OCI-LY3 (cell line): ENCODE measurements around the gene FADS3.
A peak's percentile ranks its signal among the peaks of the same experiment; 100 is the strongest.

Experiments used
- H2AFZ ChIP-seq: fragments of 200-600, 300-600 bp; shearing (Covaris generic); 2 replicates; pipeline ENCODE4 v1.6.0; 2014; ENCODE audit warnings: antibody characterized with exemption, low read depth, low read length
- H3K27ac ChIP-seq: fragments of 200-600, 300-600 bp; sonication (generic); 2 replicates; pipeline ENCODE4 v1.5.1; 2014; ENCODE audit warnings: mild to moderate bottlenecking, low read length, moderate library complexity, mixed read lengths
- H3K27me3 ChIP-seq: fragments of 200-600, 300-600 bp; sonication (generic); 2 replicates; pipeline ENCODE4 v1.6.1; 2014; ENCODE audit warnings: low read depth, low read length, mixed read lengths
- H3K36me3 ChIP-seq: fragments of 200-600, 300-600 bp; sonication (generic); replicated peaks from 2 replicates; pipeline ENCODE3; 2014; ENCODE audit warnings: low read depth, low read length, mixed read lengths
- H3K4me1 ChIP-seq: fragments of 300-600, 200-600 bp; sonication (generic); 2 replicates; pipeline ENCODE4 v1.6.1; 2014; ENCODE audit warnings: low read length, mixed read lengths
- H3K4me2 ChIP-seq: fragments of 200-600, 300-600 bp; sonication (generic); 2 replicates; pipeline ENCODE4 v1.6.1; 2014; ENCODE audit warnings: low read length, mixed read lengths
- H3K4me3 ChIP-seq: fragments of 300-600, 200-600 bp; sonication (generic); 2 replicates; pipeline ENCODE4 v1.5.1; 2014; ENCODE audit warnings: antibody characterized with exemption, mild to moderate bottlenecking, low read length, moderate library complexity
- H3K79me2 ChIP-seq: fragments of 300-600, 200-600 bp; shearing (Covaris generic); 2 replicates; pipeline ENCODE4 v1.6.1; 2014; ENCODE audit warnings: mild to moderate bottlenecking, low read length, mixed read lengths
- H3K9ac ChIP-seq: fragments of 300-600, 200-600 bp; shearing (Covaris generic); 2 replicates; pipeline ENCODE4 v1.6.0; 2014; ENCODE audit warnings: mild to moderate bottlenecking, low read length, moderate library complexity
- H3K9me3 ChIP-seq: fragments of 200-600, 300-600 bp; shearing (Covaris generic); 2 replicates; pipeline ENCODE4 v1.6.1; 2014; ENCODE audit warnings: low read length, mixed read lengths; ENCODE audit not compliant: insufficient read depth
- H4K20me1 ChIP-seq: fragments of 200-600, 300-600 bp; sonication (generic); 2 replicates; pipeline ENCODE4 v1.6.1; 2016; ENCODE audit warnings: low read length, mixed read lengths; ENCODE audit not compliant: insufficient read depth
- CTCF ChIP-seq: fragments of 200-600, 300-600 bp; sonication (generic); IDR thresholded peaks from 2 replicates; pipeline ENCODE4 v1.5.1; 2014; ENCODE audit warnings: antibody characterized with exemption, low read length, low read depth
- EZH2phosphoT487 ChIP-seq: fragments of 200-600 bp; shearing (Covaris generic); IDR thresholded peaks from 2 replicates; pipeline ENCODE4 v1.6.1; 2018; ENCODE audit warnings: antibody characterized with exemption, mixed run types, low read depth

Gene FADS3

GRCh38 chr11:61895046-61895717 lies 3.8 kb upstream of the FADS3 start:
- Histone ChIP-seq H3K36me3 (no peaks in the 10 kb centered on the region), H3K4me3 (no peak overlapping the region), H3K27me3 (peaks cover 5% of the 10 kb centered on the region; the same call in 1 of the 2 replicates), H3K4me2 (no peak overlapping the region), H3K27ac (no peak overlapping the region), H3K4me1 (peaks cover 15% of the 10 kb centered on the region), H3K79me2 (no peaks in the 10 kb centered on the region), H2AFZ (no peak overlapping the region), H3K9ac (no peak overlapping the region), H3K9me3 (no peaks in the 10 kb centered on the region), H4K20me1 (no peaks in the 10 kb centered on the region)
- no peak for TF ChIP-seq EZH2phosphoT487
- TF ChIP-seq CTCF: no peak

GRCh38 chr11:61893981-61894380 lies 2.6 kb upstream of the FADS3 start:
- Histone ChIP-seq H3K4me3 (no peak overlapping the region), H3K9ac (no peak overlapping the region), H2AFZ (no peak overlapping the region), H3K27ac (no peak overlapping the region), H3K9me3 (no peaks in the 10 kb centered on the region), H3K79me2 (no peaks in the 10 kb centered on the region), H3K4me1 (peaks cover 17% of the 10 kb centered on the region), H3K36me3 (no peaks in the 10 kb centered on the region), H3K4me2 (no peak overlapping the region), H4K20me1 (no peaks in the 10 kb centered on the region), H3K27me3 (peaks cover 5% of the 10 kb centered on the region; the same call in 1 of the 2 replicates)
- TF ChIP-seq EZH2phosphoT487 (no peak), CTCF (no peak)

GRCh38 chr11:61892085-61892370 lies 683 bp upstream of the FADS3 start:
- Histone ChIP-seq H2AFZ (peak overlapping the region; percentile 48), H3K4me2 (peak overlapping the region; percentile 95), H3K9ac (peak overlapping the region; percentile 15), H3K36me3 (no peaks in the 10 kb centered on the region), H3K79me2 (no peaks in the 10 kb centered on the region), H3K4me1 (peaks cover 11% of the 10 kb centered on the region), H3K4me3 (peak overlapping the region; percentile 89), H4K20me1 (no peaks in the 10 kb centered on the region), H3K27ac (no peak overlapping the region), H3K27me3 (peaks cover 6% of the 10 kb centered on the region; the same call in 1 of the 2 replicates), H3K9me3 (no peaks in the 10 kb centered on the region)
- TF ChIP-seq EZH2phosphoT487 (no peak), CTCF (no peak)

- peak; percentile 9; the same call in 1 of the 2 replicates for TF ChIP-seq CTCF
- TF ChIP-seq EZH2phosphoT487: no peak
- no peaks in the 10 kb centered on the region for H3K36me3 ChIP-seq
- peak overlapping the region; percentile 78 for H2AFZ ChIP-seq
- H4K20me1 ChIP-seq: no peaks in the 10 kb centered on the region
- peak overlapping the region; percentile 95 for H3K4me2 ChIP-seq
- peaks cover 11% of the 10 kb centered on the region for H3K4me1 ChIP-seq
- no peaks in the 10 kb centered on the region for H3K9me3 ChIP-seq
- peak overlapping the region; percentile 73 for H3K9ac ChIP-seq
- peaks cover 12% of the 10 kb centered on the region; the same call in 1 of the 2 replicates for H3K27me3 ChIP-seq
- H3K4me3 ChIP-seq: peak overlapping the region; percentile 89
- H3K27ac ChIP-seq: no peak overlapping the region
- no peaks in the 10 kb centered on the region for H3K79me2 ChIP-seq
These were observed 615 bp downstream of the FADS3 start for GRCh38 chr11:61890529-61891330.
